Measurements from ENCODE around the gene MYL6B. TPM values are rescaled to one million over a fixed set of nuclear protein-coding genes. Genes with fewer than 3 reads are reported as not detected.

MYL6B gene
- total RNA-seq, 2 donors from 2014 or later: 66.4 to 203 TPM

- DNase-seq (ENCODE audit: low spot score): no peak
- H3K9me3 ChIP-seq: no peaks in the 10 kb centered on the region
- H3K36me3 ChIP-seq: peaks cover 12 to 26% of the 10 kb centered on the region in 2 donors
- no peaks in the 10 kb centered on the region for H3K4me1 ChIP-seq (replicated peaks)
- H3K4me3 ChIP-seq: no peak overlapping the region
- peak overlapping the region in 1 of 2 donors; percentile 11 for H3K27ac ChIP-seq
- TF ChIP-seq POLR2AphosphoS5 (IDR thresholded peaks at IDR 0.05) (no peak), POLR2A (IDR thresholded peaks at IDR 0.05) (no peak)
- TF ChIP-seq, protein P1, sequence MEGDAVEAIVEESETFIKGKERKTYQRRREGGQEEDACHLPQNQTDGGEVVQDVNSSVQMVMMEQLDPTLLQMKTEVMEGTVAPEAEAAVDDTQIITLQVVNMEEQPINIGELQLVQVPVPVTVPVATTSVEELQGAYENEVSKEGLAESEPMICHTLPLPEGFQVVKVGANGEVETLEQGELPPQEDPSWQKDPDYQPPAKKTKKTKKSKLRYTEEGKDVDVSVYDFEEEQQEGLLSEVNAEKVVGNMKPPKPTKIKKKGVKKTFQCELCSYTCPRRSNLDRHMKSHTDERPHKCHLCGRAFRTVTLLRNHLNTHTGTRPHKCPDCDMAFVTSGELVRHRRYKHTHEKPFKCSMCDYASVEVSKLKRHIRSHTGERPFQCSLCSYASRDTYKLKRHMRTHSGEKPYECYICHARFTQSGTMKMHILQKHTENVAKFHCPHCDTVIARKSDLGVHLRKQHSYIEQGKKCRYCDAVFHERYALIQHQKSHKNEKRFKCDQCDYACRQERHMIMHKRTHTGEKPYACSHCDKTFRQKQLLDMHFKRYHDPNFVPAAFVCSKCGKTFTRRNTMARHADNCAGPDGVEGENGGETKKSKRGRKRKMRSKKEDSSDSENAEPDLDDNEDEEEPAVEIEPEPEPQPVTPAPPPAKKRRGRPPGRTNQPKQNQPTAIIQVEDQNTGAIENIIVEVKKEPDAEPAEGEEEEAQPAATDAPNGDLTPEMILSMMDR (IDR thresholded peaks at IDR 0.05): no peak
- intact Hi-C loops (cut with DNase I): no loop called here
- no peaks in the 10 kb centered on the region for H3K27me3 ChIP-seq (replicated peaks; ENCODE audit: insufficient read depth)
These were observed 53.1 kb downstream of the MYL6B start for GRCh38 chr12:56205445-56205844.

GRCh38 chr12:56206452-56207166, 54.2 kb downstream of the MYL6B start:
- intact Hi-C loops (cut with DNase I): no loop called here
- peak; percentile 53 for DNase-seq (ENCODE audit: low spot score)

More at GRCh38 chr12:56206452-56207166, 54.2 kb downstream of the MYL6B start:
- H3K36me3 ChIP-seq: peaks cover 18 to 30% of the 10 kb centered on the region in 2 donors
- 54% methylated on average over 14 of the region's 14 CpGs for WGBS
- H3K27ac ChIP-seq: peak overlapping the region; percentile 11 to 14
- H3K9me3 ChIP-seq: no peaks in the 10 kb centered on the region
- no peak overlapping the region for H3K4me3 ChIP-seq
- TF ChIP-seq, protein P1 (IDR thresholded peaks at IDR 0.05): peak in 3 of 4 experiments; percentile 55 to 66 (median 57)
- TF ChIP-seq POLR2AphosphoS5 (IDR thresholded peaks at IDR 0.05) (peak; percentile 38), POLR2A (IDR thresholded peaks at IDR 0.05) (no peak)
- no peaks in the 10 kb centered on the region for H3K27me3 ChIP-seq (replicated peaks; ENCODE audit: insufficient read depth)
- H3K4me1 ChIP-seq (replicated peaks): no peaks in the 10 kb centered on the region

Other genes with a start within 250 kb of the MYL6B start
- 10 to 100 TPM; 89.0 to 94.5 TPM for gene PYM1, start 224.7 kb upstream of the MYL6B start, total RNA-seq
- 100 to 1,000 TPM in 1 of 2 donors, 10 to 100 TPM in 1; 74.9 to 161 TPM for gene DGKA, start 221.4 kb upstream of the MYL6B start, total RNA-seq
- gene PMEL, start 186.5 kb upstream of the MYL6B start, total RNA-seq: 1 to 10 TPM in 1 of 2 donors, under 1 TPM in 1; 0.18 to 8.6 TPM
- 10 to 100 TPM; 24.3 to 28.2 TPM for gene CDK2, start 185.8 kb upstream of the MYL6B start, total RNA-seq
- gene RAB5B, start 178.5 kb upstream of the MYL6B start, total RNA-seq: 100 to 1,000 TPM in 1 of 2 donors, 10 to 100 TPM in 1; 82.5 to 191 TPM
- gene SUOX, start 155.3 kb upstream of the MYL6B start, total RNA-seq: 10 to 100 TPM; 23.6 to 49.6 TPM
- gene IKZF4, start 131.5 kb upstream of the MYL6B start, total RNA-seq: 1 to 10 TPM; 2.2 to 6.2 TPM
- gene RPS26, start 110.7 kb upstream of the MYL6B start, total RNA-seq: 1,000 to 10,000 TPM in 1 of 2 donors, 100 to 1,000 TPM in 1; 284 to 1,659 TPM
- 100 to 1,000 TPM in 1 of 2 donors, 10 to 100 TPM in 1; 77.3 to 117 TPM for gene ERBB3, start 72.4 kb upstream of the MYL6B start, total RNA-seq
- gene PA2G4, start 48.0 kb upstream of the MYL6B start, total RNA-seq: 10 to 100 TPM; 75.0 to 93.3 TPM
- gene RPL41, start 36.0 kb upstream of the MYL6B start, total RNA-seq: 1,000 to 10,000 TPM; 2,549 to 4,385 TPM
- 1 to 10 TPM; 4.6 to 9.1 TPM for gene ZC3H10, start 34.3 kb upstream of the MYL6B start, total RNA-seq
- gene ESYT1, start 24.3 kb upstream of the MYL6B start, total RNA-seq: 100 to 1,000 TPM in 1 of 2 donors, 10 to 100 TPM in 1; 66.8 to 167 TPM
- gene MYL6, start 5.8 kb downstream of the MYL6B start, total RNA-seq: 1,000 to 10,000 TPM; 1,587 to 1,792 TPM
- 100 to 1,000 TPM in 1 of 2 donors, 10 to 100 TPM in 1; 60.4 to 101 TPM for gene SMARCC2, start 36.9 kb downstream of the MYL6B start, total RNA-seq
- 10 to 100 TPM; 74.4 to 90.4 TPM for gene RNF41, start 69.3 kb downstream of the MYL6B start, total RNA-seq
- 10 to 100 TPM; 21.4 to 33.2 TPM for gene NABP2, start 71.8 kb downstream of the MYL6B start, total RNA-seq
- gene SLC39A5, start 77.5 kb downstream of the MYL6B start, total RNA-seq: not detected
- 10 to 100 TPM; 18.5 to 29.0 TPM for gene ANKRD52, start 105.8 kb downstream of the MYL6B start, total RNA-seq
- 10 to 100 TPM; 15.9 to 17.6 TPM for gene COQ10A, start 114.4 kb downstream of the MYL6B start, total RNA-seq
- gene CS, start 147.7 kb downstream of the MYL6B start, total RNA-seq: 100 to 1,000 TPM; 106 to 110 TPM
- gene CNPY2, start 163.4 kb downstream of the MYL6B start, total RNA-seq: 100 to 1,000 TPM in 1 of 2 donors, 10 to 100 TPM in 1; 97.7 to 101 TPM
- gene PAN2, start 181.4 kb downstream of the MYL6B start, total RNA-seq: 10 to 100 TPM; 31.8 to 60.8 TPM
- gene IL23A, start 186.3 kb downstream of the MYL6B start, total RNA-seq: not detected
- 100 to 1,000 TPM in 1 of 2 donors, 10 to 100 TPM in 1; 99.8 to 128 TPM for gene STAT2, start 207.5 kb downstream of the MYL6B start, total RNA-seq
- gene APOF, start 210.3 kb downstream of the MYL6B start, total RNA-seq: 1 to 10 TPM in 1 of 2 donors, under 1 TPM in 1; 0.62 to 1.1 TPM